ENCODE data around the gene HECW1.
"Not testable (repeated sequence)": the region's sequence is repeated elsewhere in the genome, so short reads cannot be mapped to it uniquely, and the experiment has no call there.

The HECW1 gene

DNA sequence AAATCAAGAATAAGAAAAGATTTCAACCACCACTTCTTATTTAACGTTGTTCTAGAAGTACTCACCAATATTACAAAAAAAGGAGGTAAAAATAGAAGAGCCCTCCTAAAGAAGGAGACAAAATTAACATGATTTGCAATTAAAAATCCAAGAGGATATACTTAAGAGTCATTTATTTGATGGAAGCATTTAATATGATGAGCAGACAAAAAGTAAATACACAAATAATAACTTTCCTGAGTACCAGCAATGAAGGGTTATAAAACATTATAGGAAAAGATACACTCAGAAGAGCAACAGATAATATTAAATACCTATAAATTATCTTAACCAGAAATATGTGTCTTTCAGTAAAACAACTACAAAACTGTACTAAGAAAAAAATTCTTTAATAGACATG lies 363.5 kb downstream of the HECW1 start:
- no peak for DNase-seq (ENCODE audit: low spot score)

- DNase-seq (ENCODE audit: low spot score): no peak
These were observed 364.4 kb downstream of the HECW1 start for GRCh38 chr7:43476896-43477295.

- no peak for DNase-seq (ENCODE audit: low spot score)
These were observed 366.6 kb downstream of the HECW1 start for GRCh38 chr7:43479042-43479441.

DNA sequence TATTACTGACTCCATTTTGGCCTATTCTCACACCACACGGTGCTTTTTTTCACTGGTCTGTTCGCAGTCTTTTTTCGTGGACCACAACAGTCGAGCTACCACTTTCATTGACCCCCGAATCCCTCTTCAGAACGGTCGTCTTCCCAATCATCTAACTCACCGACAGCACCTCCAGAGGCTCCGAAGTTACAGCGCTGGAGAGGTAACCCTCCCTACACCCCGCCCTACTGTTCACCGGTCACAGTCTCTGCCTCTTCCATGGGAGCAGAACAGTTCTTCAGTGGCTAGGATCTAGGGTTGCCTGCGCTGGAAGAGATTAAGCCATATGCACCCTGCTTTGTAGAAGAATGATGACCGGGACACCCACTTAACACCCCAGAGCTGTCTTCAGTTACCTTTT lies 367.1 kb downstream of the HECW1 start:
- DNase-seq (ENCODE audit: low spot score): no peak

DNA sequence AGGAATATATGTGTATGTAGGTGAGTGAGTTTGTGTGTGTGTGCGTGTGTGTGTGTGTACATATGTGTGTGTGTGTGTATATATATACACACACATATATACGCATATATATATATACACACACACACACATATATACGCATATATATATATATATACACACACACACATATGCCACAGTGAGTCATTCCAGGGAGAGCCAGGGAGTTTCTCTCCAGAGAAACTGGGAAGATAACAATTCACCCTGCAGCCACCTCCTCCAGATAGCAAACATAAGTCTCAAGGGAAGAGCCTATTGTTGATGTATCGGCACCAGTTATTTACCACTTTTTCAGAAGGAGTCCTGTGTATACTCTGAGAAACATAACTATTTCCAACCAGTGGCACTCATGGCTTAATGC lies 368.1 kb downstream of the HECW1 start:
- DNase-seq (ENCODE audit: low spot score): no peak

GRCh38 chr7:43481902-43482678 lies 369.6 kb downstream of the HECW1 start:
- DNase-seq (ENCODE audit: low spot score): no peak

DNA sequence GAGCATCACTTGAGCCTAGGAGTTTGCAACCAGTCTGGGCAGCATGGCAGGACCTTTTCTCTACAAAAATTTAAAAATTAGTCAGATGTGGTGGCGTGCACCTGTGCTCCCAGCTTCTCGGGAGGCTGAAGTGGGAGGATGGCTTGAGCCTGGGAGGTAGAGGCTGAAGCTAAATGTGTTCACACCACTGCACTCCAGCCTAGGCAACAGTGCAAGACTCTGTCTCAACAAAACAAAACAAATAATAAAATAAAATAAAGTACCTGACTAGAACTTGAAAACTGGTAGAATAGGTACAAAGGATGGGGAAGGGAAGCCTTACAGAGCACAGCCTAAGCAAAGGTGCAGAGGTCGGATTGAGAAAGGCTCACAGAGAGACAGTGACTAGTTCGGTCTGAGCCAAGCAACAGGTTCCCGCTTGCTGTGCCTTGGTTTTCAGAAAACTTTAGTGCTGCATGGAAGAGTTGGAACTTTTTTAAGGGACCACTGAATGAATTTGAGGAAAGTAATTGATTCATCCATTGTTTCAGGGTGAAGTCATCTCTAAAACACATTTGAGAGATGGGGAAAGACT lies 370.3 kb downstream of the HECW1 start:
- no peak for DNase-seq (ENCODE audit: low spot score)

DNA sequence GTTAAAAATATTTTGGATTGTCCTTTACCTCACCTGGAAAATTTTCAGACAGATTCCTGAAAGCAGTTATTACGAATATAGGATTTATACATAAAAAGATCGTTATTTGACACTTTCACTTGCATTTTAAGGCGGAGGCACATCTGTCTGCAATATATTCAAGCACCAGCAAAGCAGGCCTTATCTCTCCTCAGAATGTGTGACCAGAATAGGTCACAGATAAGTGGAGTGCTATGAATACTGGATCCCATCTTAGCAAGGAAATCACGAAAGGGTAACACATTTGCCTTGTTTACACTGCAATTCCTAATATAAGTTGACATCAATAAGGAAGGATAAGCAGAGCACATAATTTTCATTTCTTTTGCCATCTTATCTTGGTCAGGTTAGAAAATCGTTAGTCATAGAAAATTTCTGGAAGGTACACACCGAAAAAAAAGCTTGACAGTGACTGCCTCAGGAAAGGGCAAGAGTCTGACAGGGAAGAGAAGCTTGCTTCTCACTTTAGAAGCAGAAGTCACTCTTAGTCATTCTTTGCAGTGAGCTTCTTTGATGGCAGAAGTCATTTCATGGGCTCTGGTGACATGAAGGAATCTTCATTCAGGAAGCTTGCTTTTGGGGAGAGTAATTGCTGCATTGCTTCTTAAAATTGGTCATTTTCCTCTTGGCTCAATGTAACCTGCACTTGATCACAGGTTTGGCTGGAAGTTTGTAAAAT lies 372.4 kb downstream of the HECW1 start:
- no peak for DNase-seq (ENCODE audit: low spot score)

DNA sequence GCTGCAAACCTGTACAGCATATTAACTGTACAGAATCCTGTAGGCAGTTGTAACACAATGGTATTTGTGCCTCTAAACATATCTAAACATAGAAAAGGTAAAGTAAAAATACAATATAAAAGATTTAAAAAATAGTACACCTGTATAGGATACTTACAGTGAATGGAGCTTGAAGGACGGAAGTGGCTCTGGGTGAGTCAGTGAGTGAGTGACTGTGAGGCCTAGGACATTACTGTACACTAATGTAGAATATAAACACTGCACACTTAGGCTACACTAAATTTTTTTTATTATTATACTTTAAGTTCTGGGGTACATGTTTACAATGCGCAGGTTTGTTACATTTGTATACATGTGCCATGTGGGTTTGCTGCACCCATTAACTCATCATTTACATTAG lies 373.1 kb downstream of the HECW1 start:
- no peak for DNase-seq (ENCODE audit: low spot score)

GRCh38 chr7:43486008-43486407 lies 373.6 kb downstream of the HECW1 start:
- DNase-seq (ENCODE audit: low spot score): not testable (repeated sequence)

- DNase-seq (ENCODE audit: low spot score): no peak
These were observed 374.2 kb downstream of the HECW1 start for GRCh38 chr7:43486634-43487033.

GRCh38 chr7:43487731-43488073 lies 375.3 kb downstream of the HECW1 start:
- no peak for DNase-seq (ENCODE audit: low spot score)

- no peak for DNase-seq (ENCODE audit: low spot score)
These were observed 376.8 kb downstream of the HECW1 start for GRCh38 chr7:43489257-43489656.

- no peak for DNase-seq (ENCODE audit: low spot score)
These were observed 377.6 kb downstream of the HECW1 start for GRCh38 chr7:43490016-43490415.

- DNase-seq (ENCODE audit: low spot score): no peak
These were observed 378.7 kb downstream of the HECW1 start for GRCh38 chr7:43491123-43491522.

DNA sequence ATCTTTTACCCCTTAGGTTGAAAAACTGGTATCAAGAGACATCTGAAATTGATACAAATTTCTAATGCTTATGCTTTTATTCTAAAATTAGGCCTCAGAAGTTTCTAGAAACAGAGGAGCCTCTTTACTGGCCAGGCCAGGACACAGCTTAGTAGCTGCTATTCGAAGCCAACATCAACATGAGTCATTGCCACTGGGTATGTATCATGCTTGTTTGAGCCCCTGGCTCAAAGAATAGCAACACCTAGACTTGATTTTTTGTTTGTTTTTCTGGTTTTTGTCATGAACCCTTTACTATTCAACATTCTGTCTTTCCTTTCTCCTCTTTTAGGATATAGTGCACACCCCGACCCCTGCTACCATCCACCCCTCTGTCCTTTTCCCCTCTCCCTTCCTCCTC lies 379.5 kb downstream of the HECW1 start:
- no peak for DNase-seq (ENCODE audit: low spot score)

GRCh38 chr7:43492896-43493295 lies 380.4 kb downstream of the HECW1 start:
- no peak for DNase-seq (ENCODE audit: low spot score)

DNA sequence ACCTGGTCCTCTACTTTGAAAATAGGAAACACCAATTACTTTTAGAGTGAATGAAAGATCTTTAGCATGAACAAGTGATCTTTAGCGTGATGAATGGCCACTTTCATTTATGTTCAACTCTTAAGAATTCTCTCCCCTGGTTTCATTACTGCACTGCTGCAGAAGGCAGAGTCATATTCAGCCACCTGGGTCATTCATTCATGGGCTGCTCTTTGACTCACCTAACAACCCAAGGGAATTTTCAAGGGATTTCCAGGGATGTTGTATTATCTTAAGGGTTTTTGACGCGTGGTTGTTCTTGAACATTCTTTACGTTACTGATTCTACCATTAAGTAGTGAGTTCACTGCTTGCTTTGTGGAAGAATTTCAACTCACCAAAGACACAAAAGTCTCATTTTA lies 383.1 kb downstream of the HECW1 start:
- DNase-seq (ENCODE audit: low spot score): no peak

GRCh38 chr7:43496596-43496995 lies 384.1 kb downstream of the HECW1 start:
- DNase-seq (ENCODE audit: low spot score): no peak

- DNase-seq (ENCODE audit: low spot score): no peak
These were observed 389.4 kb downstream of the HECW1 start for GRCh38 chr7:43501870-43502269.

GRCh38 chr7:43502941-43503340 lies 390.5 kb downstream of the HECW1 start:
- no peak for DNase-seq (ENCODE audit: low spot score)

- DNase-seq (ENCODE audit: low spot score): no peak
These were observed 393.0 kb downstream of the HECW1 start for GRCh38 chr7:43505412-43505811.

GRCh38 chr7:43506460-43506859 lies 394.0 kb downstream of the HECW1 start:
- DNase-seq (ENCODE audit: low spot score): no peak

Data from kidney capillary endothelial cell (primary cell).